A673 (cell line): ENCODE measurements around the gene TLR9. TPM values are rescaled to one million over a fixed set of nuclear protein-coding genes. Genes with fewer than 3 reads are reported as not detected.
"Not testable (repeated sequence)": the region's sequence is repeated elsewhere in the genome, so short reads cannot be mapped to it uniquely, and the experiment has no call there.

Experiments
- BruUV-seq: library from RNA; stranded (reverse); fragments of 400-500 nt; replicated peaks from 2 replicates; lab custom pipeline; 2021; lab: Mats Ljungman, UMichigan
- CTCF ChIA-PET: fragments of 300-600 bp; sonication (Branson Sonifier 250); formaldehyde crosslinking; loops from one replicate; lab custom pipeline; 2022; ENCODE audit warnings: antibody characterized with exemption; lab: Charles Lee
- POLR2A ChIA-PET: fragments of 300-600 bp; sonication (Branson Sonifier 250); formaldehyde crosslinking; loops from one replicate; lab custom pipeline; 2022; ENCODE audit warnings: antibody characterized with exemption; ENCODE audit not compliant: low non-redundant PET; lab: Charles Lee
- DNase-seq: peaks from one replicate; pipeline ENCODE4 v3.0.0-alpha.2; 2015; ENCODE audit warnings: low spot score
- H3K27ac ChIP-seq: fragments of 200-600 bp; sonication (generic); 2 replicates; pipeline ENCODE4 v1.5.1; 2016; ENCODE audit warnings: mixed run types, low read depth, mild to moderate bottlenecking, mixed read lengths, antibody characterized with exemption, low read length; ENCODE audit not compliant: poor library complexity, severe bottlenecking
- H3K27me3 ChIP-seq: fragments of 200-600 bp; sonication (generic); replicated peaks from 2 replicates; pipeline ENCODE4 v1.6.1; 2017; ENCODE audit warnings: mixed run types, low read depth, mild to moderate bottlenecking, mixed read lengths, antibody characterized with exemption, low read length; ENCODE audit not compliant: insufficient read depth, poor library complexity
- H3K36me3 ChIP-seq: fragments of 200-600 bp; sonication (generic); 2 replicates; pipeline ENCODE4 v1.6.1; 2016; ENCODE audit warnings: mixed run types, mild to moderate bottlenecking, mixed read lengths, antibody characterized with exemption, low read length; ENCODE audit not compliant: insufficient read depth, poor library complexity, severe bottlenecking
- H3K4me1 ChIP-seq: fragments of 200-600 bp; sonication (generic); 2 replicates; pipeline ENCODE4 v1.6.1; 2017; ENCODE audit warnings: mixed run types, mild to moderate bottlenecking, mixed read lengths, antibody characterized with exemption, low read length; ENCODE audit not compliant: insufficient read depth, poor library complexity, severe bottlenecking
- H3K4me3 ChIP-seq: fragments of 200-600 bp; sonication (generic); 2 replicates; pipeline ENCODE4 v1.5.1; 2016; ENCODE audit warnings: low read depth, mixed run types, mild to moderate bottlenecking, mixed read lengths, low read length; ENCODE audit not compliant: poor library complexity, severe bottlenecking
- H3K9me3 ChIP-seq: fragments of 200-600 bp; sonication (generic); 2 replicates; pipeline ENCODE4 v1.6.1; 2016; ENCODE audit warnings: mixed run types, low read depth, mild to moderate bottlenecking, mixed read lengths, antibody characterized with exemption, low read length; ENCODE audit not compliant: poor library complexity, severe bottlenecking
- EZH2 ChIP-seq: fragments of 200-600 bp; sonication (generic); IDR thresholded peaks from 2 replicates; pipeline ENCODE4 v1.6.1; 2017; ENCODE audit warnings: borderline replicate concordance, low read depth, mild to moderate bottlenecking, mixed read lengths, antibody characterized with exemption, low read length; ENCODE audit not compliant: poor library complexity, severe bottlenecking
- intact Hi-C: fragments of 100-400 bp; cut with micrococcal nuclease; formaldehyde crosslinking; loops from one replicate; pipeline ENCODE4 v1.10.0; 2022; ENCODE audit not compliant: unreplicated experiment
- total RNA-seq: library from RNA; stranded (reverse); gene quantifications from 2 replicates; pipeline ENCODE4 v1.2.3, GENCODE V29; 2021
- TF ChIP-seq, protein P1 (sequence below): fragments of 300-800, 200-600 bp; sonication (generic); conservative IDR thresholded peaks from 2 replicates; pipeline ENCODE4 v1.5.1; 2017; ENCODE audit warnings: low read depth, mild to moderate bottlenecking, antibody characterized with exemption, low read length, moderate library complexity, mixed read lengths

Gene TLR9
- total RNA-seq, 1 experiment from 2014 or later: not detected

- ChIA-PET CTCF (no interaction called here), POLR2A (no interaction called here)
- no peaks in the 10 kb centered on the region for H3K36me3 ChIP-seq
- no peak overlapping the region for H3K4me3 ChIP-seq
- DNase-seq: no peak
- no peaks in the 10 kb centered on the region for H3K27me3 ChIP-seq
- intact Hi-C loops: no loop called here
- H3K4me1 ChIP-seq: no peaks in the 10 kb centered on the region
- H3K9me3 ChIP-seq: no peaks in the 10 kb centered on the region
- H3K27ac ChIP-seq: no peak overlapping the region
- BruUV-seq: no TSS peak
- TF ChIP-seq, protein P1, sequence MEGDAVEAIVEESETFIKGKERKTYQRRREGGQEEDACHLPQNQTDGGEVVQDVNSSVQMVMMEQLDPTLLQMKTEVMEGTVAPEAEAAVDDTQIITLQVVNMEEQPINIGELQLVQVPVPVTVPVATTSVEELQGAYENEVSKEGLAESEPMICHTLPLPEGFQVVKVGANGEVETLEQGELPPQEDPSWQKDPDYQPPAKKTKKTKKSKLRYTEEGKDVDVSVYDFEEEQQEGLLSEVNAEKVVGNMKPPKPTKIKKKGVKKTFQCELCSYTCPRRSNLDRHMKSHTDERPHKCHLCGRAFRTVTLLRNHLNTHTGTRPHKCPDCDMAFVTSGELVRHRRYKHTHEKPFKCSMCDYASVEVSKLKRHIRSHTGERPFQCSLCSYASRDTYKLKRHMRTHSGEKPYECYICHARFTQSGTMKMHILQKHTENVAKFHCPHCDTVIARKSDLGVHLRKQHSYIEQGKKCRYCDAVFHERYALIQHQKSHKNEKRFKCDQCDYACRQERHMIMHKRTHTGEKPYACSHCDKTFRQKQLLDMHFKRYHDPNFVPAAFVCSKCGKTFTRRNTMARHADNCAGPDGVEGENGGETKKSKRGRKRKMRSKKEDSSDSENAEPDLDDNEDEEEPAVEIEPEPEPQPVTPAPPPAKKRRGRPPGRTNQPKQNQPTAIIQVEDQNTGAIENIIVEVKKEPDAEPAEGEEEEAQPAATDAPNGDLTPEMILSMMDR: no peak
- TF ChIP-seq EZH2: no peak
Measured at GRCh38 chr3:52178537-52178936, 46.9 kb downstream of the TLR9 start.

DNA sequence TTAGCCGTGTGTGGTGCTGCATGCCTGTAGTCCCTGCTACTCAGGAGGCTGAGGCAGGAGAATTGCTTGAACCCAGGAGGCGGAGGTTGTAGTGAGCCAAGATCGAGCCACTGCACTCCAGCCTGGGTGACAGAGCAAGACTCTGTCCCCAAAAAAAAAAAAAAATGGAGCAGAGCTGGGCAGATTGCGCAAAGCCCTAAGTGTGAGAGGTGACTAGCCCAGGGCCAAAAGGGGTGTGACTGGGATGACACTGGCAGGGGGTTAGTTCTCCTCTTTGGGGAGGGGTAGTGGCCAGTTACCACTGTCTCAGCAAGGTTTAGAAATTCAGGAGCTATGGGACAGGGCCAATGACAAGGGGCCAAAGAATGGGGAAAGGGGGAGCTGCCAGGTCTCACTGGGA, 47.3 kb downstream of the TLR9 start:
- H3K4me3 ChIP-seq, DNase-seq, CTCF ChIA-PET, H3K9me3 ChIP-seq, H3K27ac ChIP-seq, intact Hi-C loops, POLR2A ChIA-PET, BruUV-seq, H3K4me1 ChIP-seq, H3K36me3 ChIP-seq, H3K27me3 ChIP-seq: not testable (repeated sequence)

GRCh38 chr3:52177701-52178042, 47.8 kb downstream of the TLR9 start:
- Histone ChIP-seq H3K27ac (no peak overlapping the region), H3K9me3 (no peaks in the 10 kb centered on the region), H3K4me3 (no peak overlapping the region), H3K36me3 (no peaks in the 10 kb centered on the region), H3K27me3 (no peaks in the 10 kb centered on the region), H3K4me1 (no peaks in the 10 kb centered on the region)
- intact Hi-C loops: no loop called here
- ChIA-PET POLR2A (no interaction called here), CTCF (no interaction called here)
- TF ChIP-seq EZH2: no peak
- TF ChIP-seq, protein P1: no peak
- DNase-seq: no peak
- BruUV-seq: no TSS peak

DNA sequence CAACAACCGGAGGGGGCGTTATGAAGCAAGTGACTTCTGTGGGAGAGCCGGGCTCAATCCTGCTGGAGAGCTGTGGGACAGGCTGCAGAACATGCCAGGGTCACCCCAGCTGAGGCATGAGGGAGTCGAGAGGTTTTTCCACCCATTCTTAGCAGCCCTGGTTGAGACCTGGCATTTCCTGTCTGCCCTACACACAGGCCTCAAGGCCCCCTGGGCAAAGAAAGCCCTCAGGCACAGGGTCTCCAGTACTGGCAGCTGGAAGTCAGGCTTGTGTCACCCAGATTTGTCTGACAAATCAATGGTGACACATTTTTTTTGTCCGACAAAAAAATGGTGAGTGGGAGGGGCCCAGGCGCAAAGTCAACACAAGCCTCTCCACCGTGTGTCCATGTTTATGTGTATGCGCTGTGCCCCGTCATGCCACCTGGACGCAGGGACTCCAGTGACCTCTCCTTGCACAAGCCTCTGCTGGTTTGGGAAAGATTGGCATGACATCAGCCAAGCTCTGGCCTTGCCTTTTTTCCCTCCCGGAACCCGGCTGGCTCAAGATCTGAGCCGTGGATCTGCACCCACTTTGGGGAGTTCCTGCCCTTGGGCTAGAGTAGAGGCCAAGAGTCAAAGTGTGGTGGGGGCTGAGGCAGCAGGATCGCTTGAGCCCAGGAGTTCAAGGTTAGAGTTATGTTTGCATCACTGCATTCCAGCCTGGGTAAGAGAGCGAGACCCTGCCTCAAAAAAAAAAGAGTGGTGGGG, 48.3 kb downstream of the TLR9 start:
- no peaks in the 10 kb centered on the region for H3K9me3 ChIP-seq
- DNase-seq: no peak
- no TSS peak for BruUV-seq
- H3K27me3 ChIP-seq: no peaks in the 10 kb centered on the region
- POLR2A ChIA-PET: no interaction called here
- no peak overlapping the region for H3K27ac ChIP-seq
- intact Hi-C loops: no loop called here
- TF ChIP-seq EZH2: no peak
- TF ChIP-seq, protein P1: no peak
- CTCF ChIA-PET: no interaction called here
- H3K4me3 ChIP-seq: no peak overlapping the region
- H3K36me3 ChIP-seq: no peaks in the 10 kb centered on the region
- no peaks in the 10 kb centered on the region for H3K4me1 ChIP-seq
